Activated CD4-positive, alpha-beta T cell treated with anti-CD3 and anti-CD28 coated beads, Interleukin-2, amount 10 ng/mL, durations not matched to agents 7 days and 5 days (primary cell): Measurements from ENCODE around the gene MKKS. TPM values are rescaled to one million over a fixed set of nuclear protein-coding genes. Genes with fewer than 3 reads are reported as not detected.

ENCODE experiments used
- CTCF ChIA-PET: fragments of 350-600 bp; sonication (Branson Sonifier 250); formaldehyde crosslinking; loops from one replicate; lab custom pipeline; 2021; ENCODE audit warnings: antibody characterized with exemption; lab: Charles Lee
- POLR2A ChIA-PET: fragments of 350-600 bp; sonication (Branson Sonifier 250); formaldehyde crosslinking; loops from one replicate; lab custom pipeline; 2021; ENCODE audit warnings: antibody characterized with exemption; lab: Charles Lee
- DNase-seq: peaks from one replicate; pipeline ENCODE4 v3.0.0-alpha.2; 2020
- H3K27ac Mint-ChIP-seq: one replicate; pipeline ENCODE4 v1.8.0; 2021; ENCODE audit warnings: mild to moderate bottlenecking, moderate library complexity, mixed read lengths
- H3K27me3 Mint-ChIP-seq: one replicate; pipeline ENCODE4 v1.8.0; 2021; ENCODE audit warnings: mixed read lengths
- H3K36me3 Mint-ChIP-seq: one replicate; pipeline ENCODE4 v1.8.0; 2021; ENCODE audit warnings: low read depth, mixed read lengths
- H3K4me1 Mint-ChIP-seq: one replicate; pipeline ENCODE4 v1.8.0; 2021; ENCODE audit warnings: mixed read lengths
- H3K4me3 Mint-ChIP-seq: one replicate; pipeline ENCODE4 v1.8.0; 2021; ENCODE audit warnings: mild to moderate bottlenecking, moderate library complexity, mixed read lengths
- H3K9me3 Mint-ChIP-seq: one replicate; pipeline ENCODE4 v1.8.0; 2021; ENCODE audit warnings: mixed read lengths
- total RNA-seq, 2 experiments: library from RNA; stranded (reverse); gene quantifications; one replicate each; pipeline ENCODE4 v1.2.3, GENCODE V29; 2021

The MKKS gene
- total RNA-seq, 2 experiments from 2014 or later = 9.1 to 9.4 TPM

DNA sequence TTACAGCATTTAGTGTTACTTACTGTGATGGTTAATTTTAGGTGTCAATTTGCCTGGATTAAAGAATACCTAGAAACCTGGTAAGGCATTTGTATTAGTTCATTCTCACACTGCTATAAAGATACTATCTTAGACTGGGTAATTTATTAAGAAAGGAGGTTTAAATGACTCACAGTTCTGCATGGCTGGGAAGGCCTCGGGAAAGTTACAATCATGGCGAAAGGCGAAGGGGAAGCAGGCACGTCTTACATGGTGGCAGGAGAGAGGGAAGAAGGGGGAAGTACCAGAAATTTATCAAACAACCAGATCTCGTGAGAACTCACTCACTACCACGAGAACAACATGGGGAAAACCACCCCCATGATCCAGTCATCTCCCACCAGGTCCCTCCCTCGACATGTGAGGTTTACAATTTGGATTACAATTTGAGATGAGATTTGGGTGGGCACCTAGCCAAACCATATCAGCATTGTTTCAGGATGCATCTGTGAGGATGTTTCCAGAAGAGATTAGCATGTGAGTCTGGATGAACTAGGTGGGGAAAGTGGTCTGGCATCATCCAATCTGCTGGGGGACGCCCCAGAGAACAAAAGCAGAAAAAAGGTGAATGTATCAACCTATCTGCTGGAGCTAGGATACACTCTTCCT, 76.8 kb downstream of the MKKS start:
- Mint-ChIP-seq H3K4me3 (no peak overlapping the region), H3K4me1 (peaks cover 3% of the 10 kb centered on the region), H3K27ac (no peak overlapping the region), H3K36me3 (no peaks in the 10 kb centered on the region), H3K9me3 (no peaks in the 10 kb centered on the region), H3K27me3 (peaks cover 4% of the 10 kb centered on the region)
- ChIA-PET CTCF (no interaction called here), POLR2A (no interaction called here)
- DNase-seq = no peak

DNA sequence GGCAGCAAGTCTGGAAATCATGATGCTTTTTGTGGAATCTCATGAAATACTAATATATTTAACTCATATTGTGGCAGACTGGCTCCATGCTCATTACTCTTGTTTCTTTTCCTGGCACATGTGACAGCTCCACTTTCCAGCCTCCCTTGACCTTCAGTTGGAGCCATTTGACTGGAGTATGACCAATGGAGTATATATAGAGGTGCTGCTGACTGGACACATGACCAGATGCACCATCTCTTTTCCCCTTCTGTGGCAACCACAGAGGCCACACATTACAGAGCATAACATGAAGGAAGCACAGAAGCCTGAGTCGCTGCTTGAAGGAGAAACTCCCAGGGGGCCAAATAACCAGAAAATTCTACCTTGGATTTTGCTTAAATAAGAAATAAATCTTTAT, 77.4 kb downstream of the MKKS start:
- no peaks in the 10 kb centered on the region for H3K36me3 Mint-ChIP-seq
- ChIA-PET POLR2A (no interaction called here), CTCF (no interaction called here)
- peaks cover 3% of the 10 kb centered on the region for H3K4me1 Mint-ChIP-seq
- no peaks in the 10 kb centered on the region for H3K9me3 Mint-ChIP-seq
- H3K4me3 Mint-ChIP-seq = no peak overlapping the region
- no peak overlapping the region for H3K27ac Mint-ChIP-seq
- H3K27me3 Mint-ChIP-seq = peaks cover 4% of the 10 kb centered on the region
- DNase-seq = no peak

DNA sequence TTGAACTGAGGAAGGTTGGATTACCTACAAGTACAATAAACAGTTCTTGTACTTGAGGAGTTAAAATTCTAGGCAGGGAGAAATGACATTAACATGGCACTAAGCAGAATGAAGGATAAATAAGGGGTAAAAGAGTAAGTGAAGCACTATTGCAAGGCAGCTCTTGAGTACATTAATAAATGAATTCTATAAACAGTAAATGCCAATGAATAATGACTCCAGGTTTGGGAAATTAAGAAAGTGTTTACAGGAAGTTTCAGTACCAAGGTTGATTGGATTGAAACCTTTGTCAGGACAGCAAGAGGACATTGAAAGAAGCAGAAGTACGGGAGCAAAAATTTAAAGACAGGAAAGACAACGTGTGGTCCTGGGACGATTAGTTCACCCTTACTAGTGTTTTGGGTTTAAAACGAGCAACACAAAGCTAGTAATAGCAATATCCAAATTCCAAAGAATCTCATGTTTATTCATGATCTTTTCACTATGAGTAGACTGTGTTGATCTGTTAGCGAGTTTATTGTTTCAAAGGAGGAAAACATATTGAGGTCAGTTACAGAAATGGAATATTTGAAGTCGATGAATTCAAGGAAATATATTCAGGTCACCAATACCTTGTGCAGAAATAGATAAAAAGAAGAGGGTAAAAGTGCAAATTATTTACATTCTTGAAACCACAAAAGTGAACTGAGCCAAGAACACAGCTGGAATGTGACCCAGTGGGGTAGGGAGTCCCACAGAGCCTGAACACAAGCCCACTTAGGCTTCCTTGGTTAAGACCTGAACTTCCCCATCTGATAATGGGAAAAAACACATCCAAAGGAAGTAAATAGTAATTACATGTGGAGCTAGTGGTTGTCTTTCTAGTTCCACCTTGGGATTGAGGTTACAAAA, 80.8 kb downstream of the MKKS start:
- ChIA-PET POLR2A (no interaction called here), CTCF (interaction anchor here (0.6 kb wide), 2 partner anchors 68 to 636 kb away, joined by 3 read pairs; no protein-coding TSS in a partner anchor)
- Mint-ChIP-seq H3K36me3 (peaks cover 5% of the 10 kb centered on the region), H3K27me3 (no peaks in the 10 kb centered on the region), H3K4me3 (no peak overlapping the region), H3K4me1 (peaks cover 16% of the 10 kb centered on the region), H3K27ac (no peak overlapping the region), H3K9me3 (peaks cover 11% of the 10 kb centered on the region)
- no peak for DNase-seq

Other genes with a start within 250 kb of the MKKS start
- gene SNAP25, start 215.4 kb downstream of the MKKS start, total RNA-seq = not detected
- 1 to 10 TPM; 9.2 to 9.5 TPM for gene SLX4IP, start 1.1 kb upstream of the MKKS start, total RNA-seq
- under 1 TPM in 1 of 2 experiments, not detected in 1; 0.15 TPM for gene JAG1, start 239.8 kb upstream of the MKKS start, total RNA-seq